MM.1S (cell line): Measurements from ENCODE around the gene RSBN1.
A peak's percentile ranks its signal among the peaks of the same experiment; 100 is the strongest.

Experiments used
- DNase-seq: peaks from one replicate; pipeline ENCODE4 v3.0.0-alpha.2; 2015
- H2AFZ ChIP-seq: fragments of 300-600 bp; sonication (generic); 2 replicates; pipeline ENCODE4 v1.6.0; 2016; ENCODE audit warnings: antibody characterized with exemption, low read length
- H3F3A ChIP-seq: fragments of 300-600 bp; sonication (generic); 2 replicates; pipeline ENCODE4 v1.6.1; 2016; ENCODE audit warnings: mild to moderate bottlenecking, antibody characterized with exemption, low read length, moderate library complexity, mixed read lengths; ENCODE audit not compliant: insufficient read depth
- H3K27ac ChIP-seq: fragments of 300-600 bp; sonication (generic); 2 replicates; pipeline ENCODE4 v1.5.1; 2016; ENCODE audit warnings: mild to moderate bottlenecking, low read length
- H3K27me3 ChIP-seq: fragments of 300-600 bp; sonication (generic); replicated peaks from 2 replicates; pipeline ENCODE4 v1.6.0; 2016; ENCODE audit warnings: low read length; ENCODE audit not compliant: insufficient read depth
- H3K36me3 ChIP-seq: fragments of 300-600 bp; sonication (generic); replicated peaks from 2 replicates; pipeline ENCODE4 v1.6.1; 2016; ENCODE audit warnings: mild to moderate bottlenecking, low read length, mixed read lengths; ENCODE audit not compliant: insufficient read depth
- H3K4me1 ChIP-seq: fragments of 300-600 bp; sonication (generic); 2 replicates; pipeline ENCODE4 v1.6.1; 2016; ENCODE audit warnings: low read length, mixed read lengths
- H3K4me2 ChIP-seq: fragments of 300-600 bp; sonication (generic); 2 replicates; pipeline ENCODE4 v1.6.0; 2016; ENCODE audit warnings: low read depth, low read length
- H3K4me3 ChIP-seq: fragments of 300-600 bp; sonication (generic); 2 replicates; pipeline ENCODE4 v1.5.1; 2016; ENCODE audit warnings: low read length, mixed read lengths
- H3K79me2 ChIP-seq: fragments of 300-600 bp; sonication (generic); 2 replicates; pipeline ENCODE4 v1.6.1; 2016; ENCODE audit warnings: mixed run types, low read length, mixed read lengths
- H3K9ac ChIP-seq: fragments of 300-600 bp; sonication (generic); 2 replicates; pipeline ENCODE4 v1.6.1; 2016; ENCODE audit warnings: low read length, mixed read lengths
- H3K9me2 ChIP-seq: fragments of 300-600 bp; sonication (generic); replicated peaks from 2 replicates; pipeline ENCODE4 v1.6.1; 2016; ENCODE audit warnings: mild to moderate bottlenecking, low read length, mixed read lengths; ENCODE audit not compliant: insufficient read depth
- H3K9me3 ChIP-seq: fragments of 300-600 bp; sonication (generic); replicated peaks from 2 replicates; pipeline ENCODE4 v1.6.1; 2016; ENCODE audit warnings: mild to moderate bottlenecking, low read length, mixed read lengths; ENCODE audit not compliant: insufficient read depth
- H4K20me1 ChIP-seq: fragments of 300-600 bp; sonication (generic); 2 replicates; pipeline ENCODE4 v1.6.1; 2016; ENCODE audit warnings: mild to moderate bottlenecking, low read length, moderate library complexity, mixed read lengths; ENCODE audit not compliant: insufficient read depth
- CTCF ChIP-seq: fragments of 300-600 bp; sonication (generic); IDR thresholded peaks from 2 replicates; pipeline ENCODE4 v1.5.1; 2016; ENCODE audit warnings: antibody characterized with exemption, low read length, mixed read lengths
- EZH2 ChIP-seq: fragments of 300-600 bp; sonication (generic); optimal IDR thresholded peaks from 2 replicates; pipeline ENCODE3; 2017; ENCODE audit warnings: low read depth, mild to moderate bottlenecking, antibody characterized with exemption, low read length, mixed read lengths
- EZH2phosphoT487 ChIP-seq: fragments of 300-600 bp; sonication (generic); IDR thresholded peaks from 2 replicates; pipeline ENCODE4 v1.6.1; 2018; ENCODE audit warnings: antibody characterized with exemption, low read length

RSBN1 gene

DNA sequence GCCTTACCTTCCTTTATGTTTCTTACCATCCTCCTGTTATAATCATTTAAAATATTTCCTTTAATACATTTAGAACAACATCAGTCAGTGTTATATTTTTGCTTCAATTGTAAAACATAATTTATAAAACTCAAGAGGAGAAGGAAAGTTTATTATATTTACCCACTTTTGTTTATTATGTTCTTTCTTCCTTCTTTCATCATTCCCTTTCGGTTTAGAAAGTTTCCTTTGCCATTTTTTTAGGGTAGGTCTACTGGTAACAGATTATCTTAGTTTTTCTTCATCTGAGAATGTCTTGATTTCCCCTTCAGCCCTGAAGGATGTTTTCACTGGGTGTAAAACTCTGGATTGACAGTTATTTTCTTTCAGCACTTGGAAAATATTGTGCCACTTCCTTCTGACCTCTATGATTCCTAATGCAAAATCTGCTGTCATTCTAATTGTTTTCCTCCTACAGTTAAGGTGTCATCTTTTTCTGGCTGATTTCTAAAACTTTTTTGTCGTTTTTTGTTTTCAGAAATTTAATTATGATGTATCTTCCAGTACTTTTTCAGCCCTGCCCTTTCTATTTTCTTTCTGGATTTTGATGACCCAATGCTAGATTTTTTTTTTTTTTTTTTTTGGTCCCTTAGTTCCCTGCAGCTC lies 34.2 kb upstream of the RSBN1 start:
- no peaks in the 10 kb centered on the region for H3K9me2 ChIP-seq
- H4K20me1 ChIP-seq = no peaks in the 10 kb centered on the region
- no peaks in the 10 kb centered on the region for H3K27me3 ChIP-seq
- H2AFZ ChIP-seq = no peak overlapping the region
- no peak overlapping the region for H3K4me3 ChIP-seq
- H3F3A ChIP-seq = no peaks in the 10 kb centered on the region
- DNase-seq = no peak
- TF ChIP-seq EZH2phosphoT487 (no peak), EZH2 (no peak), CTCF (no peak)
- no peak overlapping the region for H3K4me2 ChIP-seq
- H3K27ac ChIP-seq = no peak overlapping the region
- H3K79me2 ChIP-seq = no peaks in the 10 kb centered on the region
- H3K9me3 ChIP-seq = no peaks in the 10 kb centered on the region
- H3K4me1 ChIP-seq = no peaks in the 10 kb centered on the region
- no peak overlapping the region for H3K9ac ChIP-seq
- no peaks in the 10 kb centered on the region for H3K36me3 ChIP-seq

GRCh38 chr1:113836534-113836933 lies 24.3 kb upstream of the RSBN1 start:
- H3K4me3 ChIP-seq = no peak overlapping the region
- H3K27ac ChIP-seq = no peak overlapping the region
- H2AFZ ChIP-seq = no peak overlapping the region
- no peaks in the 10 kb centered on the region for H3K36me3 ChIP-seq
- no peaks in the 10 kb centered on the region for H3F3A ChIP-seq
- no peaks in the 10 kb centered on the region for H3K27me3 ChIP-seq
- H3K9ac ChIP-seq = no peak overlapping the region
- no peak overlapping the region for H3K4me2 ChIP-seq
- no peaks in the 10 kb centered on the region for H3K9me3 ChIP-seq
- TF ChIP-seq CTCF (no peak), EZH2 (no peak), EZH2phosphoT487 (no peak)
- no peaks in the 10 kb centered on the region for H3K4me1 ChIP-seq
- no peaks in the 10 kb centered on the region for H3K9me2 ChIP-seq
- DNase-seq = no peak
- no peaks in the 10 kb centered on the region for H4K20me1 ChIP-seq
- no peaks in the 10 kb centered on the region for H3K79me2 ChIP-seq

DNA sequence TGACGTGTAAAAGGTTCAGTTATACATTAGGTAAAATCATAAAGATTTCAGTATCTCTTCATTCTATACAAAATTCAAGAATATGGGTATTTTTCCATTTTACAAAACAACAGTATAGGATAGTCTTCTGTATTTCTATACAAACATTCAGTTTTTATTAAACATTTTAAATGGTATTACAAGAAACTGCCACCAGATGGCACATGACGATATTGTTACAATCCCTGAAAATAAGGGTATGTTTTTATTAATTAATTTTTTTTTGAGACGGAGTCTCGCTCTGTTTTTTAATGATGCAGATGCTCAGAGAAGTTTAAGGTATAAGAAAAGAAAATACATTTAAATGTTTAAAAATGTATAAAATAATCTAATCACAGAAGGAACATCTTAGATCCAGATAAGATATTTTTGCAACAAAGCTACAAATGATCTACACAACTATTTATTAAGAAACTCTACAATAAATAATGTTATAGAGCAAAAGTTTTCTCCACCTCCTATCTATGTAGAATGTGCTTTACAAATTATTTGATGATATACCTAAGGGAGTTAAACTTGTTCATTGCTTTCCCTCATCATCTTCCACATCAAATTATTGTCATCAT lies 23.5 kb upstream of the RSBN1 start:
- DNase-seq = peak; percentile 29
- H2AFZ ChIP-seq = no peak overlapping the region
- H3K4me1 ChIP-seq = no peaks in the 10 kb centered on the region
- H3K27me3 ChIP-seq = no peaks in the 10 kb centered on the region
- H3F3A ChIP-seq = no peaks in the 10 kb centered on the region
- no peaks in the 10 kb centered on the region for H3K9me3 ChIP-seq
- TF ChIP-seq EZH2phosphoT487 (no peak), CTCF (peak; percentile 31), EZH2 (no peak)
- H3K4me3 ChIP-seq = no peak overlapping the region
- no peak overlapping the region for H3K4me2 ChIP-seq
- H4K20me1 ChIP-seq = no peaks in the 10 kb centered on the region
- no peaks in the 10 kb centered on the region for H3K9me2 ChIP-seq
- H3K27ac ChIP-seq = no peak overlapping the region
- H3K79me2 ChIP-seq = no peaks in the 10 kb centered on the region
- H3K9ac ChIP-seq = no peak overlapping the region
- H3K36me3 ChIP-seq = no peaks in the 10 kb centered on the region
